Omental fat pad (tissue), 4 donors: ENCODE measurements around the gene MRPL34. TPM values are rescaled to one million over a fixed set of nuclear protein-coding genes. Genes with fewer than 3 reads are reported as not detected.
"Not testable (repeated sequence)": the region's sequence is repeated elsewhere in the genome, so short reads cannot be mapped to it uniquely, and the experiment has no call there.

Experiments used
- ATAC-seq: fragments of 150-250 bp; one replicate; pipeline ENCODE4 v1.9.1; 2016; ENCODE audit warnings: mild to moderate bottlenecking, moderate library complexity; ENCODE audit not compliant: low FRiP score
- DNase-seq: peaks from one replicate; pipeline ENCODE4 v3.0.0-alpha.2; 2019; ENCODE audit warnings: low spot score
- total RNA-seq, 4 donors: library from RNA; depleted of rRNA; stranded (reverse); fragments of >200 nt; gene quantifications; one replicate each; pipeline ENCODE4 v1.1.0, GENCODE V29; 2016
- TF ChIP-seq, protein P1 (sequence below), 3 donors: fragments of 450-650 bp; IDR thresholded peaks; one replicate each; pipeline ENCODE4 v1.5.1; 2016 to 2017; ENCODE audit warnings: antibody characterized with exemption in 3 of 3, mild to moderate bottlenecking in 3 of 3, moderate library complexity in 2 of 3

MRPL34 gene
- total RNA-seq, 4 donors from 2014 or later = 87.9 to 134 (median 119) TPM

DNA sequence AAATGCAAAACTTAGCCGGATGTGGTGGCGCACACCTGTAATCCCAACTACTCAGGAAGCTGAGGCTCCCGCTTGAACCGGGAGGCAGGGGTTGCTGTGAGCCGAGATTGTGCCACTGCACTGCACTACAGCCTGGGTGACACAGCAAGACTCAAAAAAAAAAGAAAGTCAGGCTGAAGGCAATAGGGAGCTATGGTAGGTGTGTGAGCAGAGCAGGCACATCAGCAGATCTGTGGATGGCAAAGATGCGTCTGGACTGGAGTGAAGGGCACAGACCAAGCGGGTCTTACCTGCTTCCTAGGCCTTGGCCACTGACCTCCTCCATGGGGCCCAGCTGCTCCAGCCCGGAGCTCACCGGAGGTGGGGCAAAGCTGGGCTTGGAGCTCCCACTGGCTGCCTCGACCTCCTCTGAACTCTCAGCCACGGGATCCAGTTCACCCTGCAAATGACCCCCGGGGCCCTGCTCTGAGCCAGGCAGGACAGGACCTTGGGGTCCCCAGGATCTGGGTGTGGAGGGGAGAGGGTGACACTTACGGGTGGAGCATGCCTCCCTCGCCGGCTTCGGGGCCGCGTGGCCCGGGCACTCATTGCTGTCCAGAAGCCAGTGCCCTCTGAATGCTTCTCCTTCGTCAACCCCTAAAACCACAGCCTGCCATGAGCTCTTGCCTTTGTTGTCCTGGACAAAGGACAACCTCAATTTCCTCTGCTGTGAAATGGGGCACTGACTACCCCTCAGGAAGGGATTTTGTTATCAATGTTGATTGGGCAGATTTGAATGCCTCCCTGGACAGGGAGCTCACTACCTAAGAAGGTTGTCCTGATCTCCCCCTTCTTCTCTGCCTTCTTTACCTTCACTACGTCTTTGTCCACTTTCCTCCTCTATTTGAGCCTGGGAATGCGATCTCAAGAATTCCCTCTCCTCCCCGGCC is 41.7 kb upstream of the MRPL34 start:
- TF ChIP-seq, protein P1, sequence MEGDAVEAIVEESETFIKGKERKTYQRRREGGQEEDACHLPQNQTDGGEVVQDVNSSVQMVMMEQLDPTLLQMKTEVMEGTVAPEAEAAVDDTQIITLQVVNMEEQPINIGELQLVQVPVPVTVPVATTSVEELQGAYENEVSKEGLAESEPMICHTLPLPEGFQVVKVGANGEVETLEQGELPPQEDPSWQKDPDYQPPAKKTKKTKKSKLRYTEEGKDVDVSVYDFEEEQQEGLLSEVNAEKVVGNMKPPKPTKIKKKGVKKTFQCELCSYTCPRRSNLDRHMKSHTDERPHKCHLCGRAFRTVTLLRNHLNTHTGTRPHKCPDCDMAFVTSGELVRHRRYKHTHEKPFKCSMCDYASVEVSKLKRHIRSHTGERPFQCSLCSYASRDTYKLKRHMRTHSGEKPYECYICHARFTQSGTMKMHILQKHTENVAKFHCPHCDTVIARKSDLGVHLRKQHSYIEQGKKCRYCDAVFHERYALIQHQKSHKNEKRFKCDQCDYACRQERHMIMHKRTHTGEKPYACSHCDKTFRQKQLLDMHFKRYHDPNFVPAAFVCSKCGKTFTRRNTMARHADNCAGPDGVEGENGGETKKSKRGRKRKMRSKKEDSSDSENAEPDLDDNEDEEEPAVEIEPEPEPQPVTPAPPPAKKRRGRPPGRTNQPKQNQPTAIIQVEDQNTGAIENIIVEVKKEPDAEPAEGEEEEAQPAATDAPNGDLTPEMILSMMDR (IDR thresholded peaks at IDR 0.05) = no peak
- no peak for ATAC-seq
- no peak for DNase-seq

DNA sequence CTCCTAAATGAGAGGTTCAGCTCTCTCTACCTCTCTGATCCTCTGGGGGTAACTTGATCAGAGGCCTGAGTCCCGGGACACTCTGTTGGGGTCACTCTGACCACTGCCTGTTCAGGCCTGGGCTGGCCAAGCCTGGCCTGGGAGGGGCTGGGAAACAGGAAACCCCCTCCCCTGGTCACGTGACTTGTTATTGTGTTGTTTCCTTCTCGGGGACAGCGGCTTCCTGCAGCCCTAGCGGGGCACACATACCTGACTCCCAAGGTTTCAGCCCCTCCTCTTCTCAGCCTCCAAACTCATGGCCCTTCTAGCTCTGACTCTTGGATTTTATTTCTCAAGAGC is 41.1 kb upstream of the MRPL34 start, which contains the start of gene USHBP1:
Gene USHBP1 (minus strand): TSS at position 105 of the 339 bp plus-strand sequence. CDS start 446 bp downstream, outside the sequence.
- no peak for ATAC-seq
- TF ChIP-seq, protein P1 (IDR thresholded peaks at IDR 0.05) = no peak
- DNase-seq = no peak

DNA sequence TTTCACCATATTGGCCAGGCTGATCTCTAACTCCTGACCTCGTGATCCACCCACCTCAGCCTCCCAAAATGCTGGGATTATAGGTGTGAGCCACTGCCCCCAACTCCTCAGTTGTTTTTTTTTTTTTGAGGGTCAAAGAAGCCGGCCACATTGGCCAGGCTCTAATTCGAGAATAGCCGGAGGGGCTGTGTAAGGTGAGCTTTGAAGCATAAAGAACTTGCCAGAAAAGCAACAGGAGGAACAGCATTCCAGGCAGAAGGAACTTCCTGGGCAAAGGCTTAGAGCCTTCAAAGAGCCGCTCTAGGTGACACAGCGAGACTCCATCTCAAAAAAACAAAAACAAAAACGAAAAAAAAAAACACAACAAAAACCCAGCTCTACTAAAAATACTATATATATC is 39.6 kb upstream of the MRPL34 start:
- ATAC-seq = no peak
- no peak for DNase-seq
- TF ChIP-seq, protein P1 (IDR thresholded peaks at IDR 0.05) = no peak

DNA sequence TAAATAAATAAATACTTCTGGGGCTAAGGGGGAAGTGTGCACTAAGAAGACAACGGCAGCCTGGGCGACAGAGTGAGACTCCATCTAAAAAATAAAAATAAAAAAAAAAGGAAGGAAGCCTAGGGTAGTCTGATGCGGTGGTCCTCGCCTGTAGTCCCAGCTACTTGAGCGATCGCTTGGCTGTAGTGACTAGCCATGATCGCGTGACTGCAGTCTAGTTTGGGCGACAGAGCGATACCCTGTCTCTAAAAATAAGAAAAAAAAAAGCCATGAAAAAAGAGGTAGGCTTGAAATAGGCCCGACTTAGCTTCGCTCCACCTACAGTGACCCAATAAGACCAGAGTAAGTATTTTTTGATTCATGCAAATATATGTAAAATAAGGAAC is 39.1 kb upstream of the MRPL34 start:
- TF ChIP-seq, protein P1 (IDR thresholded peaks at IDR 0.05) = no peak

DNA sequence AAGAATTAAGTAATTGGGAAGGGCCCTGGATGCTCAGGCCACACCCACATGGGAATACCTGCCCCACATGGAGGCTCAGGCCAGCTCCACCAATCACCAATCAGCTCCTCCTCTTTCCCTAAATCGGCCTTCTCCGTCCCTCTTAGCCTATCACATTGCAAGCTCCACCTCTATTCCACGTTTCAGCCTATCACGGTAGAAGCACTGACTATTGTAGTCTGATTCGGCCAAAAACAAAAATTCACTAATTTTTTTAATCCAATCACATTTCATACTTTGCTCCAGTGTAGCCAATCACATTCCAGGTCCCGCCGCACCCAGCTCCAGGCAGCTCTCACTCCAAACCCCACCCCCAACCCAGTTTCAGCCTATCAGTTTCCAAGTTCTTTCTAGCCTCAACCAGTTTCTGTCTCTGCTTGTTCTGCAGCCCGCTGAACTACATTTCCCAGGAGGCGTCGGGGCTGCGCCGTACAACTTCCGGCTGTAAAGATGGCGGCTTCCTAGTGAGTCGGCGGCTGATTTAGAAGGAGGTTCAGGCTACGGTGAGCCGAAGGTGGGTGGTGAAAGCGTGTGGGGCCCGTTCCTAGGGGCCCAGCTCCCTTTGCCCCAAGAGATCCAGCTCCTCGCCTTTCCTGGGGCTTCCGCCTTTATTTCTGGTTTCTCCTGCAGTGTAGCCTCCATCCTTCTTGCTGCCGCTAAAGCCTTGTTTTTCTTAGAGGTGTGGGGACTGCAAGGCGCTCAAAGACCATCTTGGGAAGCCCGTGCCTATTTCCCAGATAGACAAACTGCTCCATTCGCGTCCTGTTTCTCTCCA is 38.5 kb upstream of the MRPL34 start, which contains the start of gene BABAM1:
Gene BABAM1 (plus strand): TSS at position 469 of the 814 bp plus-strand sequence. CDS start 1,364 bp downstream, outside the sequence.
- DNase-seq (peak; percentile 92), ATAC-seq (peak; percentile 99)
- TF ChIP-seq, protein P1 (IDR thresholded peaks at IDR 0.05) = peak in 1 of 3 donors; percentile 31

More for the DNA sequence above, 39.1 kb upstream of the MRPL34 start:
- no peak for ATAC-seq
- DNase-seq = no peak

DNA sequence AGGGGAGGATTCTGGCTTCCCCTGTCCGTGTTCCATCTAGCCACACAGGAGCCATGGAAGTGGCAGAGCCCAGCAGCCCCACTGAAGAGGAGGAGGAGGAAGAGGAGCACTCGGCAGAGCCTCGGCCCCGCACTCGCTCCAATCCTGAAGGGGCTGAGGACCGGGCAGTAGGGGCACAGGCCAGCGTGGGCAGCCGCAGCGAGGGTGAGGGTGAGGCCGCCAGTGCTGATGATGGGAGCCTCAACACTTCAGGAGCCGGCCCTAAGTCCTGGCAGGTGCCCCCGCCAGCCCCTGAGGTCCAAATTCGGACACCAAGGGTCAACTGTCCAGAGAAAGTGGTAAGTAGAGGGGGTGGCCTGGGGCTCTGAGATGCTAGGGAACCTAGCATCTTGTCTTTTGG is 36.9 kb upstream of the MRPL34 start:
- no peak for DNase-seq
- no peak for ATAC-seq
- TF ChIP-seq, protein P1 (IDR thresholded peaks at IDR 0.05) = no peak

DNA sequence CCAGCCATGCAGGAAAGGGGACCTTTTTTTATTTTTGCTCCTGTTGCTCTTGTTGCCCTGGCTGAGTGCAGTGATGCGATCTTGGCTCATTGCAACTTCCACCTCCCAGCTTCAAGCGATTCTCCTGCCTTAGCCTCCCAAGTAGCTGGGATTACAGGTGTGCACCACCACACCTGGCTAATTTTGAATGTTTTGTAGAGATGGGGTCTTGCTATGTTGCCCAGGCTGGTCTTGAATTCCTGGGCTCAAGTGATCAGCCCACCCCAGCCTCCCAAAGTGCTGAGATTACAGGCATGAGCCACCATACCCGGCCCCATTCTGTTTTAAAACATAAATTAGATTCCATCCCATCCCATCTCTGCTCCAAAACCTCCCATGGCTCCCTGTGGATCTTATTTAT is 30.8 kb upstream of the MRPL34 start:
- not testable (repeated sequence) for DNase-seq, ATAC-seq
